Stimulated activated naive B cell treated with anti-CD40 and anti-IgM and Interleukin-4, amounts not matched to agents 10 μg/mL and 1 μg/mL and 100 μg/mL, for 72 hours (primary cell): ENCODE measurements around the gene MRPL27.
A peak's percentile ranks its signal among the peaks of the same experiment; 100 is the strongest.

Source experiments
- ATAC-seq, 2 donors: fragments of 150-1000 bp; cut with Tn5 transposase; replicated peaks; 2 replicates each; pipeline ENCODE4 v1.10.0; 2021; ENCODE audit warnings: moderate library complexity in 1 of 2
- DNase-seq: peaks from one replicate; pipeline ENCODE4 v3.0.0; 2021
- H3K27ac Mint-ChIP-seq: one replicate; pipeline ENCODE4 v1.8.0; 2022; ENCODE audit warnings: mild to moderate bottlenecking, mixed read lengths
- H3K27me3 Mint-ChIP-seq, 2 donors: one replicate each; pipeline ENCODE4 v1.8.0; 2022; ENCODE audit warnings: mixed read lengths in 2 of 2
- H3K36me3 Mint-ChIP-seq, 2 donors: one replicate each; pipeline ENCODE4 v1.8.0; 2022; ENCODE audit warnings: mixed read lengths in 2 of 2, mild to moderate bottlenecking in 1 of 2
- H3K4me1 Mint-ChIP-seq, 2 donors: one replicate each; pipeline ENCODE4 v1.8.0; 2022; ENCODE audit warnings: mixed read lengths in 2 of 2, mild to moderate bottlenecking in 1 of 2
- H3K4me3 Mint-ChIP-seq, 2 donors: one replicate each; pipeline ENCODE4 v1.8.0; 2022; ENCODE audit warnings: mild to moderate bottlenecking in 2 of 2, mixed read lengths in 2 of 2, moderate library complexity in 1 of 2
- H3K9me3 Mint-ChIP-seq, 2 donors: one replicate each; pipeline ENCODE4 v1.8.0; 2022; ENCODE audit warnings: mixed read lengths in 2 of 2, mild to moderate bottlenecking in 1 of 2

MRPL27 gene

GRCh38 chr17:50360486-50361115 is 12.4 kb downstream of the MRPL27 start:
- ATAC-seq = no peak
- Mint-ChIP-seq H3K36me3 (peaks cover 25 to 31% of the 10 kb centered on the region in 2 donors), H3K27ac (peak overlapping the region; percentile 67), H3K9me3 (no peaks in the 10 kb centered on the region), H3K4me3 (no peak overlapping the region), H3K27me3 (no peaks in the 10 kb centered on the region), H3K4me1 (peaks cover 10 to 14% of the 10 kb centered on the region in 2 donors)
- no peak for DNase-seq

GRCh38 chr17:50359998-50360461 is 13.0 kb downstream of the MRPL27 start:
- Mint-ChIP-seq H3K36me3 (peaks cover 22 to 30% of the 10 kb centered on the region in 2 donors), H3K4me3 (no peak overlapping the region), H3K27ac (no peak overlapping the region), H3K27me3 (no peaks in the 10 kb centered on the region), H3K4me1 (peaks cover 9 to 10% of the 10 kb centered on the region in 2 donors), H3K9me3 (no peaks in the 10 kb centered on the region)
- no peak for DNase-seq
- no peak for ATAC-seq

- H3K27me3 Mint-ChIP-seq = no peaks in the 10 kb centered on the region
- no peak overlapping the region for H3K4me3 Mint-ChIP-seq
- no peaks in the 10 kb centered on the region for H3K9me3 Mint-ChIP-seq
- no peak for ATAC-seq
- peaks cover 9 to 10% of the 10 kb centered on the region in 2 donors for H3K4me1 Mint-ChIP-seq
- peaks cover 19 to 31% of the 10 kb centered on the region in 2 donors for H3K36me3 Mint-ChIP-seq
- H3K27ac Mint-ChIP-seq = no peak overlapping the region
- no peak for DNase-seq
Measured at GRCh38 chr17:50359005-50359699, 13.8 kb downstream of the MRPL27 start.

- no peak for DNase-seq
- ATAC-seq = no peak
- peaks cover 9 to 14% of the 10 kb centered on the region in 2 donors for H3K4me1 Mint-ChIP-seq
- H3K4me3 Mint-ChIP-seq = no peak overlapping the region
- H3K36me3 Mint-ChIP-seq = peaks cover 21 to 37% of the 10 kb centered on the region in 2 donors
- no peaks in the 10 kb centered on the region for H3K9me3 Mint-ChIP-seq
- no peak overlapping the region for H3K27ac Mint-ChIP-seq
- H3K27me3 Mint-ChIP-seq = no peaks in the 10 kb centered on the region
Measured at GRCh38 chr17:50358177-50358576, 14.8 kb downstream of the MRPL27 start.

GRCh38 chr17:50356892-50357510 is 16.0 kb downstream of the MRPL27 start:
- ATAC-seq (no peak), DNase-seq (no peak)
- Mint-ChIP-seq H3K9me3 (no peaks in the 10 kb centered on the region), H3K27me3 (no peaks in the 10 kb centered on the region), H3K27ac (no peak overlapping the region), H3K36me3 (peaks cover 23 to 41% of the 10 kb centered on the region in 2 donors), H3K4me3 (no peak overlapping the region), H3K4me1 (peaks cover 3 to 11% of the 10 kb centered on the region in 2 donors)

GRCh38 chr17:50356418-50356817 is 16.6 kb downstream of the MRPL27 start:
- Mint-ChIP-seq H3K4me1 (peaks cover 4 to 6% of the 10 kb centered on the region in 2 donors), H3K27ac (no peak overlapping the region), H3K27me3 (no peaks in the 10 kb centered on the region), H3K9me3 (no peaks in the 10 kb centered on the region), H3K36me3 (peaks cover 21 to 43% of the 10 kb centered on the region in 2 donors), H3K4me3 (no peak overlapping the region)
- DNase-seq (no peak), ATAC-seq (no peak)

GRCh38 chr17:50355701-50356341 is 17.2 kb downstream of the MRPL27 start:
- H3K27ac Mint-ChIP-seq = no peak overlapping the region
- H3K4me3 Mint-ChIP-seq = no peak overlapping the region
- ATAC-seq (no peak), DNase-seq (no peak)
- H3K4me1 Mint-ChIP-seq = peaks cover 7 to 10% of the 10 kb centered on the region in 2 donors
- H3K27me3 Mint-ChIP-seq = no peaks in the 10 kb centered on the region
- H3K36me3 Mint-ChIP-seq = peaks cover 20 to 46% of the 10 kb centered on the region in 2 donors
- no peaks in the 10 kb centered on the region for H3K9me3 Mint-ChIP-seq

- H3K4me1 Mint-ChIP-seq = peaks cover 10 to 15% of the 10 kb centered on the region in 2 donors
- H3K36me3 Mint-ChIP-seq = peaks cover 17 to 43% of the 10 kb centered on the region in 2 donors
- H3K9me3 Mint-ChIP-seq = no peaks in the 10 kb centered on the region
- no peaks in the 10 kb centered on the region for H3K27me3 Mint-ChIP-seq
- ATAC-seq = no peak
- H3K27ac Mint-ChIP-seq = no peak overlapping the region
- no peak for DNase-seq
- H3K4me3 Mint-ChIP-seq = no peak overlapping the region
Measured at GRCh38 chr17:50355336-50355700, 17.7 kb downstream of the MRPL27 start.

- no peak overlapping the region for H3K4me3 Mint-ChIP-seq
- no peak for DNase-seq
- no peaks in the 10 kb centered on the region for H3K27me3 Mint-ChIP-seq
- peaks cover 17 to 40% of the 10 kb centered on the region in 2 donors for H3K36me3 Mint-ChIP-seq
- no peak overlapping the region for H3K27ac Mint-ChIP-seq
- H3K9me3 Mint-ChIP-seq = no peaks in the 10 kb centered on the region
- ATAC-seq = no peak
- peaks cover 10 to 15% of the 10 kb centered on the region in 2 donors for H3K4me1 Mint-ChIP-seq
Measured at GRCh38 chr17:50354776-50355175, 18.2 kb downstream of the MRPL27 start.

GRCh38 chr17:50354198-50354597 is 18.8 kb downstream of the MRPL27 start:
- Mint-ChIP-seq H3K36me3 (peaks cover 15 to 38% of the 10 kb centered on the region in 2 donors), H3K9me3 (no peaks in the 10 kb centered on the region), H3K4me1 (peaks cover 12 to 16% of the 10 kb centered on the region in 2 donors), H3K27me3 (no peaks in the 10 kb centered on the region), H3K4me3 (no peak overlapping the region), H3K27ac (no peak overlapping the region)
- ATAC-seq (no peak), DNase-seq (no peak)

- Mint-ChIP-seq H3K4me1 (peaks cover 16 to 20% of the 10 kb centered on the region in 2 donors), H3K4me3 (no peak overlapping the region), H3K36me3 (peaks cover 13 to 34% of the 10 kb centered on the region in 2 donors), H3K27ac (no peak overlapping the region), H3K9me3 (no peaks in the 10 kb centered on the region), H3K27me3 (no peaks in the 10 kb centered on the region)
- DNase-seq = no peak
- ATAC-seq = no peak
Measured at GRCh38 chr17:50353600-50354195, 19.3 kb downstream of the MRPL27 start.

- H3K9me3 Mint-ChIP-seq = no peaks in the 10 kb centered on the region
Measured at GRCh38 chr17:50352693-50353599, 20.0 kb downstream of the MRPL27 start.

GRCh38 chr17:50352072-50352692 is 20.8 kb downstream of the MRPL27 start:
- no peak overlapping the region for H3K4me3 Mint-ChIP-seq
- no peak for DNase-seq
- H3K27ac Mint-ChIP-seq = no peak overlapping the region
- no peaks in the 10 kb centered on the region for H3K9me3 Mint-ChIP-seq
- H3K27me3 Mint-ChIP-seq = no peaks in the 10 kb centered on the region
- no peak for ATAC-seq
- H3K4me1 Mint-ChIP-seq = peaks cover 23 to 34% of the 10 kb centered on the region in 2 donors
- peaks cover 9 to 34% of the 10 kb centered on the region in 2 donors for H3K36me3 Mint-ChIP-seq

More at GRCh38 chr17:50352693-50353599, 20.0 kb downstream of the MRPL27 start:
- ATAC-seq (no peak), DNase-seq (no peak)
- Mint-ChIP-seq H3K27me3 (no peaks in the 10 kb centered on the region), H3K4me1 (peaks cover 21 to 26% of the 10 kb centered on the region in 2 donors), H3K4me3 (no peak overlapping the region), H3K36me3 (peaks cover 11 to 34% of the 10 kb centered on the region in 2 donors), H3K27ac (no peak overlapping the region)
